Keratinocyte (primary cell): ENCODE data around the gene CCDC3. TPM values are rescaled to one million over a fixed set of nuclear protein-coding genes. Genes with fewer than 3 reads are reported as not detected.

ENCODE experiments used
- DNase-seq: peaks from one replicate; pipeline ENCODE4 v3.0.0-alpha.2; 2011; ENCODE audit warnings: low read depth, missing footprints, low spot score
- FAIRE-seq: peaks from 2 replicates; lab custom pipeline; 2011; peaks lifted over from hg19 to GRCh38; lab: Jason Lieb, UNC
- H2AFZ ChIP-seq: 2 replicates; pipeline ENCODE4 v1.6.0; 2012; ENCODE audit warnings: low read length, control low read depth, inconsistent platforms; ENCODE audit not compliant: control insufficient read depth
- H3K27ac ChIP-seq: 2 replicates; pipeline ENCODE4 v1.5.1; 2011; ENCODE audit warnings: low read length; ENCODE audit not compliant: control insufficient read depth, insufficient read depth
- H3K27me3 ChIP-seq: 3 replicates; pipeline ENCODE4 v1.6.0; 2011; ENCODE audit warnings: low read length; ENCODE audit not compliant: control insufficient read depth, insufficient read depth; ENCODE audit errors: extremely low read depth
- H3K36me3 ChIP-seq, 2 experiments: 2 replicates in 1 of 2; 3 replicates in 1 of 2; pipeline ENCODE4 v1.5.1; 2011; ENCODE audit warnings: low read length in 2 of 2, mild to moderate bottlenecking in 1 of 2; ENCODE audit not compliant: control insufficient read depth in 2 of 2, insufficient read depth in 2 of 2; ENCODE audit errors: extremely low read depth in 1 of 2
- H3K4me1 ChIP-seq: 3 replicates; pipeline ENCODE4 v1.5.1; 2011; ENCODE audit warnings: low read length; ENCODE audit not compliant: control insufficient read depth, insufficient read depth; ENCODE audit errors: extremely low read depth
- H3K4me2 ChIP-seq: 3 replicates; pipeline ENCODE4 v1.6.0; 2011; ENCODE audit warnings: low read depth, low read length; ENCODE audit not compliant: control insufficient read depth, insufficient read depth; ENCODE audit errors: extremely low read depth
- H3K4me3 ChIP-seq, 3 experiments: fragments of 200-600 bp in 1 of 3; sonication (generic) in 1 of 3; 2 replicates in 2 of 3; 3 replicates in 1 of 3; pipeline ENCODE4 v1.5.1; 2011 to 2016; ENCODE audit warnings: low read length in 3 of 3, mild to moderate bottlenecking in 3 of 3, control low read depth in 2 of 3, inconsistent platforms in 1 of 3, low read depth in 1 of 3, mixed read lengths in 1 of 3, mixed run types in 1 of 3, moderate library complexity in 1 of 3; ENCODE audit not compliant: control insufficient read depth in 2 of 3, insufficient read depth in 2 of 3; ENCODE audit errors: extremely low read depth in 1 of 3
- H3K79me2 ChIP-seq: 2 replicates; pipeline ENCODE4 v1.6.0; 2012; ENCODE audit warnings: low read length; ENCODE audit not compliant: control insufficient read depth, insufficient read depth
- H3K9ac ChIP-seq: 3 replicates; pipeline ENCODE4 v1.6.0; 2011; ENCODE audit warnings: low read length; ENCODE audit not compliant: control insufficient read depth, insufficient read depth; ENCODE audit errors: extremely low read depth
- H3K9me1 ChIP-seq: 3 replicates; pipeline ENCODE4 v1.6.0; 2011; ENCODE audit warnings: low read length; ENCODE audit not compliant: control insufficient read depth, insufficient read depth; ENCODE audit errors: extremely low read depth
- H3K9me3 ChIP-seq: 2 replicates; pipeline ENCODE4 v1.5.1; 2012; ENCODE audit warnings: low read depth, low read length; ENCODE audit not compliant: control insufficient read depth
- H4K20me1 ChIP-seq: 3 replicates; pipeline ENCODE4 v1.6.0; 2011; ENCODE audit warnings: low read length; ENCODE audit not compliant: control insufficient read depth, insufficient read depth; ENCODE audit errors: extremely low read depth
- CTCF ChIP-seq, 3 experiments: IDR thresholded peaks in 1 of 3; conservative IDR thresholded peaks in 1 of 3; optimal IDR thresholded peaks in 1 of 3; 2 replicates in 2 of 3; 3 replicates in 1 of 3; pipeline versions ENCODE3 to v1.5.1; 2011; ENCODE audit warnings: low read length in 3 of 3, mild to moderate bottlenecking in 3 of 3, moderate library complexity in 2 of 3, control low read depth in 1 of 3, inconsistent platforms in 1 of 3; ENCODE audit not compliant: insufficient read depth in 2 of 3; ENCODE audit errors: extremely low read depth in 1 of 3
- EZH2 ChIP-seq: IDR thresholded peaks from one replicate; pipeline ENCODE4 v1.6.1; 2012; ENCODE audit warnings: inconsistent platforms, mild to moderate bottlenecking, low read length, moderate library complexity
- dilution Hi-C: fragments of 300-500 bp; cut with MboI; formaldehyde crosslinking; loops from one replicate; pipeline ENCODE4 v1.7.0; 2020; ENCODE audit warnings: low sequenced_read_pairs; ENCODE audit not compliant: extremely low pct_ligation_motif_present
- polyA plus RNA-seq, 5 experiments: library from polyadenylated mRNA; depleted of rRNA in 3 of 5; stranded (reverse) in 3 of 5; stranded (forward) in 1 of 5; unstranded in 1 of 5; fragments of >200 nt; gene quantifications; 1 replicate in 1 of 5; 2 replicates in 3 of 5; 3 replicates in 1 of 5; pipeline versions ENCODE4 v1.2.1 to v1.2.3, GENCODE V29; 2011 to 2012; ENCODE audit warnings: missing spikeins in 2 of 5, low read depth in 1 of 5, low replicate concordance in 1 of 5

Gene CCDC3
- polyA plus RNA-seq, 1 donor (not counting 4 experiments of a cell fraction or from before 2014, with no cell fraction given), result 0.39 TPM

GRCh38 chr10:12872577-12872976 lies 128.9 kb downstream of the CCDC3 start:
- no peaks in the 10 kb centered on the region for H3K79me2 ChIP-seq
- no peak overlapping the region for H3K4me3 ChIP-seq
- H3K27me3 ChIP-seq, result peaks cover 4% of the 10 kb centered on the region
- no peaks in the 10 kb centered on the region for H3K9me3 ChIP-seq
- dilution Hi-C loops, result no loop called here
- no peak for FAIRE-seq
- H3K9ac ChIP-seq, result no peak overlapping the region
- no peaks in the 10 kb centered on the region for H3K36me3 ChIP-seq
- H2AFZ ChIP-seq, result no peak overlapping the region
- H3K9me1 ChIP-seq, result no peaks in the 10 kb centered on the region
- H3K4me2 ChIP-seq, result no peak overlapping the region
- no peak overlapping the region for H3K27ac ChIP-seq
- no peaks in the 10 kb centered on the region for H4K20me1 ChIP-seq
- no peaks in the 10 kb centered on the region for H3K4me1 ChIP-seq
- no peak for DNase-seq
- TF ChIP-seq EZH2 (no peak), CTCF (optimal IDR thresholded peaks at IDR 0.05 in 1 of 3, IDR thresholded peaks at IDR 0.05 in 1 of 3, conservative IDR thresholded peaks at IDR 0.05 in 1 of 3; ENCODE audit: extremely low read depth in 1 of 3, insufficient read depth in 2 of 3, low read length in 3 of 3) (no peak)

- no peaks in the 10 kb centered on the region for H4K20me1 ChIP-seq
- H3K4me1 ChIP-seq, result no peaks in the 10 kb centered on the region
- no peak for FAIRE-seq
- H3K4me2 ChIP-seq, result no peak overlapping the region
- H3K9me1 ChIP-seq, result no peaks in the 10 kb centered on the region
- dilution Hi-C loops, result no loop called here
- H3K27me3 ChIP-seq, result no peaks in the 10 kb centered on the region
- no peak overlapping the region for H3K27ac ChIP-seq
- no peaks in the 10 kb centered on the region for H3K79me2 ChIP-seq
- TF ChIP-seq CTCF (optimal IDR thresholded peaks at IDR 0.05 in 1 of 3, IDR thresholded peaks at IDR 0.05 in 1 of 3, conservative IDR thresholded peaks at IDR 0.05 in 1 of 3; ENCODE audit: extremely low read depth in 1 of 3, insufficient read depth in 2 of 3, low read length in 3 of 3), result no peak
- TF ChIP-seq EZH2, result no peak
- H3K4me3 ChIP-seq, result no peak overlapping the region
- no peak overlapping the region for H2AFZ ChIP-seq
- no peaks in the 10 kb centered on the region for H3K9me3 ChIP-seq
- H3K36me3 ChIP-seq, result no peaks in the 10 kb centered on the region
- H3K9ac ChIP-seq, result no peak overlapping the region
- DNase-seq, result no peak
Measured at GRCh38 chr10:12869427-12869826, 132.1 kb downstream of the CCDC3 start.
